ENCODE results near the gene MYL7.

GRCh38 chr7:44161371-44161770 is 20.2 kb upstream of the MYL7 start:
- TF ChIP-seq POLR2A (IDR thresholded peaks at IDR 0.05): no peak
- TF ChIP-seq, protein P1, sequence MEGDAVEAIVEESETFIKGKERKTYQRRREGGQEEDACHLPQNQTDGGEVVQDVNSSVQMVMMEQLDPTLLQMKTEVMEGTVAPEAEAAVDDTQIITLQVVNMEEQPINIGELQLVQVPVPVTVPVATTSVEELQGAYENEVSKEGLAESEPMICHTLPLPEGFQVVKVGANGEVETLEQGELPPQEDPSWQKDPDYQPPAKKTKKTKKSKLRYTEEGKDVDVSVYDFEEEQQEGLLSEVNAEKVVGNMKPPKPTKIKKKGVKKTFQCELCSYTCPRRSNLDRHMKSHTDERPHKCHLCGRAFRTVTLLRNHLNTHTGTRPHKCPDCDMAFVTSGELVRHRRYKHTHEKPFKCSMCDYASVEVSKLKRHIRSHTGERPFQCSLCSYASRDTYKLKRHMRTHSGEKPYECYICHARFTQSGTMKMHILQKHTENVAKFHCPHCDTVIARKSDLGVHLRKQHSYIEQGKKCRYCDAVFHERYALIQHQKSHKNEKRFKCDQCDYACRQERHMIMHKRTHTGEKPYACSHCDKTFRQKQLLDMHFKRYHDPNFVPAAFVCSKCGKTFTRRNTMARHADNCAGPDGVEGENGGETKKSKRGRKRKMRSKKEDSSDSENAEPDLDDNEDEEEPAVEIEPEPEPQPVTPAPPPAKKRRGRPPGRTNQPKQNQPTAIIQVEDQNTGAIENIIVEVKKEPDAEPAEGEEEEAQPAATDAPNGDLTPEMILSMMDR (IDR thresholded peaks at IDR 0.05): no peak

All from thyroid gland (tissue), 4 donors.